NB4 (cell line): ENCODE data around the gene SLCO1B3.

Source experiments
- DNase-seq: peaks from one replicate; pipeline ENCODE4 v3.0.0; 2010; ENCODE audit warnings: low read depth
- H3K4me3 ChIP-seq: one replicate; pipeline ENCODE4 v1.5.1; 2011; ENCODE audit warnings: mild to moderate bottlenecking, low read depth, low read length, moderate library complexity
- MYC ChIP-seq: IDR thresholded peaks from 2 replicates; pipeline ENCODE4 v1.6.1; 2011; ENCODE audit warnings: low read depth, low read length
- POLR2A ChIP-seq: IDR thresholded peaks from 2 replicates; pipeline ENCODE4 v1.6.1; 2011; ENCODE audit warnings: mild to moderate bottlenecking; ENCODE audit not compliant: insufficient read length; ENCODE audit errors: extremely low read depth
- TF ChIP-seq, protein P1 (sequence below): IDR thresholded peaks from one replicate; pipeline ENCODE4 v1.5.1; 2012; ENCODE audit warnings: low read depth, low read length
- TF ChIP-seq, protein P2 (sequence below): IDR thresholded peaks from 2 replicates; pipeline ENCODE4 v1.6.1; 2011; ENCODE audit warnings: low read depth, low read length

Gene SLCO1B3

DNA sequence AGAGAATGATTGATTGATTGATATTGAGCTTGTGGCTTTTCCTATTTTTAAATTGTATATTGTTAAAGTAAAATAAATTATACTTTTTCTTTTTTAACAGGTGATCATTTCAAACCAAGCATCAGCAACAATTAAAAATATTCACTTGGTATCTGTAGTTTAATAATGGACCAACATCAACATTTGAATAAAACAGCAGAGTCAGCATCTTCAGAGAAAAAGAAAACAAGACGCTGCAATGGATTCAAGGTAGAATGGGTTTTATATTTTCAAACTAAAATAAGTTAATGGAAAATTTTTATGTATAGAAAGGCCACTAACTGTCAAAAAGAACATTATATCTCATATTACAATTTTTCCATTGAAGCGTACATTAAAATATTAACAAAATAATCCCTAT is 5.1 kb downstream of the SLCO1B3 start:
- TF ChIP-seq, protein P1, sequence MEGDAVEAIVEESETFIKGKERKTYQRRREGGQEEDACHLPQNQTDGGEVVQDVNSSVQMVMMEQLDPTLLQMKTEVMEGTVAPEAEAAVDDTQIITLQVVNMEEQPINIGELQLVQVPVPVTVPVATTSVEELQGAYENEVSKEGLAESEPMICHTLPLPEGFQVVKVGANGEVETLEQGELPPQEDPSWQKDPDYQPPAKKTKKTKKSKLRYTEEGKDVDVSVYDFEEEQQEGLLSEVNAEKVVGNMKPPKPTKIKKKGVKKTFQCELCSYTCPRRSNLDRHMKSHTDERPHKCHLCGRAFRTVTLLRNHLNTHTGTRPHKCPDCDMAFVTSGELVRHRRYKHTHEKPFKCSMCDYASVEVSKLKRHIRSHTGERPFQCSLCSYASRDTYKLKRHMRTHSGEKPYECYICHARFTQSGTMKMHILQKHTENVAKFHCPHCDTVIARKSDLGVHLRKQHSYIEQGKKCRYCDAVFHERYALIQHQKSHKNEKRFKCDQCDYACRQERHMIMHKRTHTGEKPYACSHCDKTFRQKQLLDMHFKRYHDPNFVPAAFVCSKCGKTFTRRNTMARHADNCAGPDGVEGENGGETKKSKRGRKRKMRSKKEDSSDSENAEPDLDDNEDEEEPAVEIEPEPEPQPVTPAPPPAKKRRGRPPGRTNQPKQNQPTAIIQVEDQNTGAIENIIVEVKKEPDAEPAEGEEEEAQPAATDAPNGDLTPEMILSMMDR, result no peak
- no peak for TF ChIP-seq POLR2A
- TF ChIP-seq, protein P2, sequence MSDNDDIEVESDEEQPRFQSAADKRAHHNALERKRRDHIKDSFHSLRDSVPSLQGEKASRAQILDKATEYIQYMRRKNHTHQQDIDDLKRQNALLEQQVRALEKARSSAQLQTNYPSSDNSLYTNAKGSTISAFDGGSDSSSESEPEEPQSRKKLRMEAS, result no peak
- TF ChIP-seq MYC, result no peak
- DNase-seq, result no peak
- H3K4me3 ChIP-seq, result no peak overlapping the region

GRCh38 chr12:20822415-20822814 is 11.9 kb downstream of the SLCO1B3 start:
- no peak for DNase-seq
- no peak overlapping the region for H3K4me3 ChIP-seq
- TF ChIP-seq, protein P2, result no peak
- TF ChIP-seq MYC (no peak), POLR2A (no peak)
- TF ChIP-seq, protein P1, result no peak

DNA sequence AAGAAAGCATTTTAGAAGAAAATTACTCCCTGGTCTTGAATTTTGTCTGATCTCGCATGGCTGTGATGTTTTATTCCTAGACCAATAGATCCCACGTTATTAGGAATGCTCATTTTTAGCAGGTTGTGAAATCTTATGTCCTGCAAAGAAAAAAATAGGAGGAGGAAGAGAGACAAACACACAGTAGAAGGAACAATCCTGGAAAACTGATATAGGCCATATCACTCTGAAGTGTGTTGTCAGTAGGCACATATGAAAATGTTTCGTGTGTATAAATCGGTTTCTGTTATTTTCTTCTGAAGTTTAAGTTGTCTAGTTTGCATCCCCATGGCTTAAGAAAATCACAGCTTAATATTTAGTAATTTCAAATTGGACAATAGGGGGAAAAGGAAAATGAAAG is 12.4 kb downstream of the SLCO1B3 start:
- no peak overlapping the region for H3K4me3 ChIP-seq
- TF ChIP-seq, protein P1, result no peak
- TF ChIP-seq, protein P2, result no peak
- TF ChIP-seq POLR2A (no peak), MYC (no peak)
- no peak for DNase-seq

DNA sequence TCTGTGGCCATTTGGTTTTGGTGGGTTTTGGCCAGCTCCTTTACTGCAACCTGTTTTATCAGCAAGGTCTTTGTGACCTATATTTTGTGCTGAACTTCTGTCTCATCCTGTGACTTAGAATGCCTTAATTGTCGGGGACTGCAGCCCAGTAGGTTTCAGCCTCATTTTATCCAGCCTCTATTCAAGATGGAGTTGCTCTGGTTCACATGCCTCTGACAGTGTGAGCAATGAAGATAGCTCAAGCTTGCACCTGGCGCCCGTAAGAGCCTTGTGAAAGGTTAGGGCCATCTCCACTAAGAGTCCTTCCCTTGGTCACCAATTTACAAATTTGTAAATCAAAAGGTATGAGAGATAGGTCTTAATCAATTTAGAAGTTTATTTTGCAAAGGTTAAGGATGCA is 19.4 kb downstream of the SLCO1B3 start:
- H3K4me3 ChIP-seq, result no peak overlapping the region
- no peak for DNase-seq
- TF ChIP-seq, protein P2, result no peak
- TF ChIP-seq, protein P1, result no peak
- no peak for TF ChIP-seq MYC
- TF ChIP-seq POLR2A, result no peak

DNA sequence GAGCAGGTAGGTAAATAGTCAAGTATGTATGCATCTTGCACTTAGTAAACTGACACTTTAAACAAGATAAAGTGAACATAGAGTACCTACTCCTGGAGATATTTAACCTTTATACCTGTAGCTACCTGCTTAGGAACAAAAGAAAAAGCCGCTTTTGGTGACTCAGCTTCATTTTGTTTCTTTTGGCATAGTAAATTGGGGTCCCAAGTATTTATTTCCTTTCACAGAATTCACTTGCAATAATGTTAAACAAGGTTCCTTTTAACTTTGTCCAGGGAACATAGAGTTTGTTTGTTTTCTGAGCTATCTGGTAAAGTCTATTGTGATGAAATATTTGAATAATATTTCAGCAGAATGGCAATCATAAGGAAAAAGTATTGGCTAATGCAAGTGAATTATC is 20.0 kb downstream of the SLCO1B3 start:
- no peak for TF ChIP-seq POLR2A
- TF ChIP-seq, protein P2, result no peak
- TF ChIP-seq, protein P1, result no peak
- TF ChIP-seq MYC, result no peak
- no peak overlapping the region for H3K4me3 ChIP-seq
- DNase-seq, result no peak

DNA sequence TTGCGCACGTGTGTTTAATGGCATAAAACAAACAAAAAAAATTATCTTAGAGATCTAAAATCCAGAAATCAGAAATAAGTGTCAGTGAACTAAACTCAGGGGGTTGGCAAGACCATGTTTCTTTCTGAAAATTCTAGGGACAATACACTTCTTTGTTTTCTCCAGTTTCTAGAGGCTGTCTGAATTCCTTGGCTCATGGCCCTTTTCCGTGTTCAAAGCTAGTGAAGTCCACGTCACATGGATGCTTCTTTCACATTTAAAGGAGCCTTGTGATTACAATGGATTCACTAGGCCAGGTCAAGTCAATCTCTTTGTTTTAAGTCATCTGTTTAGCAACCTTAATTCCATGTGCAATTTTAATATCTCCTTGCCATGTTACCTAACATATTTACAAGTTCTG is 22.4 kb downstream of the SLCO1B3 start:
- no peak overlapping the region for H3K4me3 ChIP-seq
- DNase-seq, result no peak
- TF ChIP-seq MYC (no peak), POLR2A (no peak)
- TF ChIP-seq, protein P1, result no peak
